GM21367 (cell line): ENCODE results near the gene GNB1.

Experiments used
- ATAC-seq: cut with Tn5 transposase; IDR thresholded peaks from one replicate; pipeline ENCODE4 v1.9.1; 2021; ENCODE audit not compliant: unreplicated experiment

GNB1 gene

DNA sequence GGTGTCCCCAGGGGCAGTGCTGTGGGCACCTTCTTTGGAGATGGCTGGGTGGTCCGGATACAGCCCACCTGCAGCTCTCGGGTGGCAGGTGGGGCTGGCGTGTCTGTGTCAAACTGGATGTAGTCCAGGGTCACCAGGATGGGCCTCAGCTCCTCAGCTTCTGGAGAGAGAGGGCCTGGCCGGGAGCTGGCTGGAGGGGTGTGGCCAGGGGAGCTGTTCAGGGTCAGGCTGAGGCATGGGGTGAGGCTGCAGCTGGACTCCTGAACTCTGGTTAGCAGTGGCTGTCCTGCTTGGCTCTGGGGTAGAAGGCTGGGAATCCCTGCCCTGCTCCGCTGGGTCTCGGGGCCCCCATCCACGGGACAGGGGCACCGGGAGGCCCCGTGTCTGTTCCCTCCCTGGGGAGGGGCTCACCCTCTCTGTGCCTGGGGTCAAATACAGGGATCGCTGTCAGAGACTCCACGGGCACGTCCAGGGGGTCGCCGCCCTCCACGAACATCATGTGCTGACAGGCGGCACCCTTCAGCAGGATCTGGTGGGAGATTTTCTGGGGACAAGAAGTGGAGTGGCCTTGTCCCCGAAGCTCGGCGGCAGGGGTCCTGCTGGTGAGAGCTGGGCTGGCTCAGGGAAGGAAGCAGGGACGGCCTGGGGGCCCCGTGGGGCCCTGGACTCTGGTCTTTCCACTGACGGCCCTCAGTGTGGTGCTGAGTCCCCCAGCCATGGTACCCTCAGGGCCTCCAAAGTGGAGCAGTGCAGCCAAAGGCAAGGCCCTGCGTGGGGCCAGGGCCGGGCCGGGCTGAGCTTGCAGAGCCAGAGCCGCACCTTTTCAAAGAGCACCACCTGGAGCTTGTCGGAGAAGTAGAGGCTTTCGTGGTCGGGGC is 32.3 kb upstream of the GNB1 start:
- ATAC-seq = no peak

- no peak for ATAC-seq
Measured at GRCh38 chr1:1922702-1922955, 31.7 kb upstream of the GNB1 start.

DNA sequence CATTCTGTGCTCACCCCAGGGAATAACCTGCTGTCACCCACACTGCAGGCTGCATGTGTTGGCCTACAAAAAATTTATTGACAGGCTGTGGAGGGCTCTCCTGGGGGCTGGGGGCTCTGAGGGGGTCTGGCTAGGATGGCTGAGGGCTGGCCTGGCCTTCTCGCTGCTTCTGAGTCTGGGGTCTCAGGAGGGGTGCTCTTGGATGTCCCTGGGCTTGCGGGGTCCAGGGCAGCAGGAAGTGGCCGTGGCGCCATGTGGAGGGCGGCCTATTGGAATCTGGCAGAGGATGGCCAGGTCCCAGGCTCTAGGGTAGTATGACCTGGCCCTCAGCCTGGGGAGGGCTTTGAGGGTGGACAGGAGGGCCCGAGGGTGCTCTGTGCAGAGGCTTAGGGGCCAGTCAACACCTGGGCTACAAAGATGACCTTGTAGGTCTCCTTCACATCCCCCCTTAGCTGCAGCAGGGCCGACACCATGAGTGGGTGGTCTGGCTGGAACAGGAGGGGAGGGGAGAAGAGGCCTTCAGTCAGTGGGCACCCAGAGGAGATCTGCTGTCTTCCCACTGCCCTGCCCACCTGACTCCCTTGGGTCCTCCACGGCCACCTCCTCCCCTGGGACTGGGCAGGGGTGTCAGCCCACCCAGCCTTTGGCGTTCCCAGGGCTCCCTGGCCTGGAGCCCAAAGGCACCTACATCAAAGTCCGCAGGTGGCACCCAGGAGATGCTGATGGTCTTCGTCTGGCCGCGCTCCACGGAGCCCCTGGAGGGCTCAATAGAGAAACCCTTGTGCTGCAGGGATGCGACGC is 31.2 kb upstream of the GNB1 start:
- no peak for ATAC-seq

- no peak for ATAC-seq
Measured at GRCh38 chr1:1921459-1921862, 30.6 kb upstream of the GNB1 start.

- ATAC-seq = no peak
Measured at GRCh38 chr1:1920608-1921458, 29.9 kb upstream of the GNB1 start.

DNA sequence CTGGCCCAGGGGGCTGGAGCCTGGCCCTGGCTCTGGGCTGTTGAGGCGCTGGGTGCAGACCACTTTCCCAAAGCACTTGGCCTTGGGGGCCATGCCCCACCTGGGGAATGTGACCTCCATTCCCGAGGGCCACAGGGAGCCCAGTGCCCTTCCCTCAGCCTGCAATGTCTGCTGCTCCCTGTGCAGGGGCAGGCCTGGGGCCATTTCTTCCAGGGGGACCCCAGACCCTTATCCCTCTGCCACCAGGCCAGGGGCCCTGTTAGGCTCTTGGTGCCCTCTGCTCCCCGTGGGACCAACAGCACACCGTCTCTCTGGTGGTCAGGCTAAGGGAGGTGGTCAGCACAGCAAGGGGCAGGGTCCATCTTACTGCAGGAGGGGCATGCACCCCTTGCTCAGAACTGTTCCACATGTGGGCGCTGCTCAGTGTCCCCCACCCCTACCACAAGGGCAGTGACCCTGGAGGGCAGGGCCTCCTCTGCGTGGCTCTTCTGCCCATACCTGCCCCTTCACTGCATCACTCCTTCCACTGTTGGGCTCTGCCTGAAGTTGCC is 29.2 kb upstream of the GNB1 start:
- ATAC-seq = no peak

- peak; percentile 72 for ATAC-seq
Measured at GRCh38 chr1:1919304-1920056, 28.6 kb upstream of the GNB1 start.

- peak; percentile 9 for ATAC-seq
Measured at GRCh38 chr1:1918901-1919303, 28.0 kb upstream of the GNB1 start, which contains the start of gene TMEM52. TMEM52 (minus strand) TSS chr1:1919279; CDS start chr1:1919265, 14 bp downstream.

- no peak for ATAC-seq
Measured at GRCh38 chr1:1917995-1918900, 27.4 kb upstream of the GNB1 start.

GRCh38 chr1:1917304-1917976 is 26.6 kb upstream of the GNB1 start:
- no peak for ATAC-seq

- no peak for ATAC-seq
Measured at GRCh38 chr1:1916851-1917251, 26.0 kb upstream of the GNB1 start.

- ATAC-seq = no peak
Measured at GRCh38 chr1:1915911-1916840, 25.3 kb upstream of the GNB1 start.

GRCh38 chr1:1914971-1915692 is 24.2 kb upstream of the GNB1 start, which contains the start of gene CALML6:
CALML6 (plus strand) TSS chr1:1915260; CDS start chr1:1915281, 21 bp downstream.
- no peak for ATAC-seq

GRCh38 chr1:1914101-1914970 is 23.4 kb upstream of the GNB1 start:
- no peak for ATAC-seq

GRCh38 chr1:1911350-1912041 is 20.6 kb upstream of the GNB1 start:
- no peak for ATAC-seq
